ENCODE measurements around the gene VEGFC. TPM values are rescaled to one million over a fixed set of nuclear protein-coding genes. Genes with fewer than 3 reads are reported as not detected.

The VEGFC gene
- total RNA-seq, 1 experiment from 2014 or later, result not detected

DNA sequence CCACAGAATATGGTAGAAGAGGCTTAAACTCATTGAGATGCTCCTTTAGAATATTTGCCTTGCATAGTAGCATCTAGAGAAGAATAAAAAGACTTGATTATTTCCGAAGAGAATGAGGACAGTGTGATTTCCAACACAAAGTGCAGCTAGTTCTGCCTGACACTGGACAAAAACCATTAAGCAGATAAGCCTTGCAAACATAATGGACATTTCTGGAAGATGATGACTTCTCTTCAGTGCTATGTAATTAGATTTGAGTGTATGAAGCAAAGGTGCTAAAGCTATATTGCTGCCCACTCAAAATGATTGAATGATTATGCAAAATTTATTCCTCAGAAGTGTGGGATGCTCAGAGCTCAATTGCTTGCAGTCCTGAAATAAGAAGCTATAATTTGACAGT, 156.4 kb downstream of the VEGFC start:
- no peak overlapping the region for H3K4me2 ChIP-seq (ENCODE audit: low read length)
- TF ChIP-seq FOSL1 (IDR thresholded peaks at IDR 0.05; ENCODE audit: low read depth), result no peak
- no peak for TF ChIP-seq CBX3 (IDR thresholded peaks at IDR 0.05; ENCODE audit: low read depth)
- TF ChIP-seq, protein P1, sequence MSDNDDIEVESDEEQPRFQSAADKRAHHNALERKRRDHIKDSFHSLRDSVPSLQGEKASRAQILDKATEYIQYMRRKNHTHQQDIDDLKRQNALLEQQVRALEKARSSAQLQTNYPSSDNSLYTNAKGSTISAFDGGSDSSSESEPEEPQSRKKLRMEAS (IDR thresholded peaks at IDR 0.05), result no peak
- no peak for TF ChIP-seq CEBPB (IDR thresholded peaks at IDR 0.05; ENCODE audit: low read depth)
- no peak for TF ChIP-seq POLR2AphosphoS5 (IDR thresholded peaks at IDR 0.05; ENCODE audit: low read depth, low read length)
- TF ChIP-seq ELF1 (IDR thresholded peaks at IDR 0.05; ENCODE audit: borderline replicate concordance, low read depth), result no peak
- no peak for TF ChIP-seq SP1 (IDR thresholded peaks at IDR 0.05; ENCODE audit: low read depth)
- no peak for TF ChIP-seq JUND (IDR thresholded peaks at IDR 0.05)
- TF ChIP-seq, protein P2, sequence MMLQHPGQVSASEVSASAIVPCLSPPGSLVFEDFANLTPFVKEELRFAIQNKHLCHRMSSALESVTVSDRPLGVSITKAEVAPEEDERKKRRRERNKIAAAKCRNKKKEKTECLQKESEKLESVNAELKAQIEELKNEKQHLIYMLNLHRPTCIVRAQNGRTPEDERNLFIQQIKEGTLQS (IDR thresholded peaks at IDR 0.05), result no peak
- TF ChIP-seq SIN3A (IDR thresholded peaks at IDR 0.05; ENCODE audit: low read depth), result no peak
- TF ChIP-seq TCF7L2 (IDR thresholded peaks at IDR 0.05; ENCODE audit: borderline replicate concordance, extremely low read depth, insufficient read depth, insufficient read length), result no peak
- TF ChIP-seq, protein P3, sequence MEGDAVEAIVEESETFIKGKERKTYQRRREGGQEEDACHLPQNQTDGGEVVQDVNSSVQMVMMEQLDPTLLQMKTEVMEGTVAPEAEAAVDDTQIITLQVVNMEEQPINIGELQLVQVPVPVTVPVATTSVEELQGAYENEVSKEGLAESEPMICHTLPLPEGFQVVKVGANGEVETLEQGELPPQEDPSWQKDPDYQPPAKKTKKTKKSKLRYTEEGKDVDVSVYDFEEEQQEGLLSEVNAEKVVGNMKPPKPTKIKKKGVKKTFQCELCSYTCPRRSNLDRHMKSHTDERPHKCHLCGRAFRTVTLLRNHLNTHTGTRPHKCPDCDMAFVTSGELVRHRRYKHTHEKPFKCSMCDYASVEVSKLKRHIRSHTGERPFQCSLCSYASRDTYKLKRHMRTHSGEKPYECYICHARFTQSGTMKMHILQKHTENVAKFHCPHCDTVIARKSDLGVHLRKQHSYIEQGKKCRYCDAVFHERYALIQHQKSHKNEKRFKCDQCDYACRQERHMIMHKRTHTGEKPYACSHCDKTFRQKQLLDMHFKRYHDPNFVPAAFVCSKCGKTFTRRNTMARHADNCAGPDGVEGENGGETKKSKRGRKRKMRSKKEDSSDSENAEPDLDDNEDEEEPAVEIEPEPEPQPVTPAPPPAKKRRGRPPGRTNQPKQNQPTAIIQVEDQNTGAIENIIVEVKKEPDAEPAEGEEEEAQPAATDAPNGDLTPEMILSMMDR (IDR thresholded peaks at IDR 0.05 in 2 of 3, conservative IDR thresholded peaks at IDR 0.05 in 1 of 3; ENCODE audit: borderline replicate concordance in 1 of 3, insufficient read depth in 1 of 3, low read depth in 2 of 3, low read length in 2 of 3), result no peak
- TF ChIP-seq RAD21 (IDR thresholded peaks at IDR 0.05; ENCODE audit: low read depth), result no peak
- TF ChIP-seq SRF (IDR thresholded peaks at IDR 0.05; ENCODE audit: low read depth), result no peak
- RAD21 ChIA-PET (ENCODE audit: low non-redundant PET in 1 of 2, low total read pairs in 2 of 2, uncharacterized antibody in 2 of 2, unreplicated experiment in 2 of 2), result no interaction called here
- CTCF ChIA-PET, result no interaction called here
- no peaks in the 10 kb centered on the region for H3K4me1 ChIP-seq (ENCODE audit: control insufficient read depth in 1 of 2, insufficient read depth in 2 of 2, low read length in 2 of 2)
- H3K9me3 ChIP-seq (ENCODE audit: control insufficient read depth in 1 of 2, insufficient read depth in 1 of 2, low read depth in 1 of 2, low read length in 2 of 2), result no peaks in the 10 kb centered on the region
- H3K9ac ChIP-seq (ENCODE audit: low read length), result no peak overlapping the region
- POLR2A ChIA-PET, result no interaction called here
- BruUV-seq (replicated peaks), result no TSS peak
- DNase-seq (ENCODE audit: low read depth, low spot score), result no peak
- no peak for ATAC-seq
- intact Hi-C loops (cut with micrococcal nuclease), result no loop called here
- no peaks in the 10 kb centered on the region for H3K36me3 ChIP-seq (ENCODE audit: control insufficient read depth in 1 of 2, insufficient read depth in 2 of 2, low read length in 2 of 2)
- no peaks in the 10 kb centered on the region for H4K20me1 ChIP-seq (ENCODE audit: insufficient read depth)
- H3K27me3 ChIP-seq (ENCODE audit: insufficient read depth, low read length), result no peaks in the 10 kb centered on the region
- no peak overlapping the region for H3K27ac ChIP-seq (ENCODE audit: low read depth, low read length)
- H3K79me2 ChIP-seq (ENCODE audit: insufficient read depth, low read length), result no peaks in the 10 kb centered on the region
- H2AFZ ChIP-seq (ENCODE audit: low read depth, low read length, poor library complexity, severe bottlenecking), result peak overlapping the region; percentile 45
- H3K4me3 ChIP-seq (replicated peaks in 1 of 2; ENCODE audit: low read depth in 1 of 2, low read length in 2 of 2), result no peak overlapping the region
- H3K9me2 ChIP-seq (ENCODE audit: insufficient read depth), result no peaks in the 10 kb centered on the region

All from HCT116 (cell line).